ENCODE data around the gene COPG1. TPM values are rescaled to one million over a fixed set of nuclear protein-coding genes. Genes with fewer than 3 reads are reported as not detected.

Gene COPG1
- total and polyA plus RNA-seq, 11 donors = 78.6 to 121 (median 93.9) TPM

DNA sequence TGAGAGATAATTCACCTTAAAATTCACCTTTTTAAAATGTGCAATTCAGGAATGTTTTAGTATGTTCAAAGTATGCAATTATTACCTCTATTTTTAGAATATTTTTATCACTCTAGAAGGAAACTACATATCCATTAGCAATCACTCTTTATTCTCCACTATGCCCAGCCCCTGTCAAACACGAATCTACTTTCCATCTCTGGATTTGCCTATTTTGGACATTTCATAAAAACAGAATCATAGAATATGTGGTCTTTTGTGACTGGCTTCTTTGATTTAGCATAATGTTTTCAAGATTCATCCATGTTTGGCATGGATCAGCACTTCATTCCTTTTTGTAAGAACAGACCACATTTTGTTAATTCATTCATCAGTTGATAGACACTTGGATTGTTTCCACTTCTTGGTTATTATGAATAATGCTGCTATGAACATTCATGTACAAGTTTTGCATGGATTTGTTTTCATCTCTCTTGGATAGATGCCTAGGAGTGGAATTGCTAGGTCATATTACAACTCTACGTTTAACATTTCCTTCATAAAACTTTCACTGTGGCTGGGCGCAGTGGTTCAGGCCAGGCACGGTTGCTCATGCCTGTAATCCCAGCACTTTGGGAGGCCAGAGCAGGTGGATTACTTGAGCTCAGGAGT is 42.0 kb downstream of the COPG1 start:
- peaks cover 0 to 99% (median 80%) of the 10 kb centered on the region in 9 donors for H3K36me3 ChIP-seq
- 76 to 83% (median 79%) methylated on average over 4 of the region's 4 CpGs for WGBS, 4 donors
- H3K4me3 ChIP-seq = no peak overlapping the region
- no peaks in the 10 kb centered on the region for H3K9me3 ChIP-seq
- H3K4me1 ChIP-seq = no peaks in the 10 kb centered on the region
- TF ChIP-seq CTCF (IDR thresholded peaks at IDR 0.05) (no peak), POLR2A (IDR thresholded peaks at IDR 0.05) (no peak)
- no peaks in the 10 kb centered on the region for H3K27me3 ChIP-seq
- ATAC-seq (no peak), DNase-seq (no peak)
- intact Hi-C loops (cut with DNase I) = no loop called here
- no peak overlapping the region for H3K27ac ChIP-seq

- intact Hi-C loops (cut with DNase I) = no loop called here
- peaks cover 0 to 98% (median 84%) of the 10 kb centered on the region in 9 donors for H3K36me3 ChIP-seq
- WGBS, 4 donors = 75 to 93% (median 84%) methylated on average over 5 of the region's 5 CpGs
- no peaks in the 10 kb centered on the region for H3K9me3 ChIP-seq
- no peaks in the 10 kb centered on the region for H3K4me1 ChIP-seq
- no peaks in the 10 kb centered on the region for H3K27me3 ChIP-seq
- H3K27ac ChIP-seq = no peak overlapping the region
- no peak for ATAC-seq
- H3K4me3 ChIP-seq = no peak overlapping the region
- no peak for DNase-seq
- TF ChIP-seq CTCF (IDR thresholded peaks at IDR 0.05) = no peak
- no peak for TF ChIP-seq POLR2A (IDR thresholded peaks at IDR 0.05)
These were observed 45.9 kb downstream of the COPG1 start for GRCh38 chr3:129295286-129295685.

- H3K27me3 ChIP-seq = no peaks in the 10 kb centered on the region
- H3K27ac ChIP-seq = peak overlapping the region in 10 of 12 donors; percentile 45 to 77 (median 72)
- TF ChIP-seq POLR2A (IDR thresholded peaks at IDR 0.05) (no peak), CTCF (IDR thresholded peaks at IDR 0.05) (no peak)
- intact Hi-C loops (cut with DNase I) = no loop called here
- WGBS, 4 donors = 34 to 70% (median 68%) methylated on average over 3 of the region's 3 CpGs
- DNase-seq (no peak), ATAC-seq (no peak)
- H3K4me1 ChIP-seq = peaks cover 0 to 30% (median 20%) of the 10 kb centered on the region in 12 donors
- peaks cover 0 to 54% (median 47%) of the 10 kb centered on the region in 9 donors for H3K36me3 ChIP-seq
- no peak overlapping the region for H3K4me3 ChIP-seq
- H3K9me3 ChIP-seq = no peaks in the 10 kb centered on the region
These were observed 54.9 kb downstream of the COPG1 start for GRCh38 chr3:129304146-129304961.

GRCh38 chr3:129304962-129305222 is 55.5 kb downstream of the COPG1 start:
- ATAC-seq (no peak), DNase-seq (no peak)
- 93 to 100% (median 98%) methylated on average over 1 of the region's 1 CpG for WGBS, 4 donors
- Histone ChIP-seq H3K27ac (peak overlapping the region in 11 of 12 donors; percentile 45 to 77 (median 71)), H3K27me3 (no peaks in the 10 kb centered on the region), H3K4me3 (peak overlapping the region in 1 of 12 donors; percentile 38), H3K4me1 (peaks cover 0 to 30% (median 20%) of the 10 kb centered on the region in 12 donors), H3K9me3 (no peaks in the 10 kb centered on the region), H3K36me3 (peaks cover 0 to 49% (median 41%) of the 10 kb centered on the region in 9 donors)
- intact Hi-C loops (cut with DNase I) = no loop called here
- TF ChIP-seq POLR2A (IDR thresholded peaks at IDR 0.05) (no peak), CTCF (IDR thresholded peaks at IDR 0.05) (no peak)
